Measurements from ENCODE around the gene PON3.
"Not testable (repeated sequence)": the region's sequence is repeated elsewhere in the genome, so short reads cannot be mapped to it uniquely, and the experiment has no call there.

PON3 gene

DNA sequence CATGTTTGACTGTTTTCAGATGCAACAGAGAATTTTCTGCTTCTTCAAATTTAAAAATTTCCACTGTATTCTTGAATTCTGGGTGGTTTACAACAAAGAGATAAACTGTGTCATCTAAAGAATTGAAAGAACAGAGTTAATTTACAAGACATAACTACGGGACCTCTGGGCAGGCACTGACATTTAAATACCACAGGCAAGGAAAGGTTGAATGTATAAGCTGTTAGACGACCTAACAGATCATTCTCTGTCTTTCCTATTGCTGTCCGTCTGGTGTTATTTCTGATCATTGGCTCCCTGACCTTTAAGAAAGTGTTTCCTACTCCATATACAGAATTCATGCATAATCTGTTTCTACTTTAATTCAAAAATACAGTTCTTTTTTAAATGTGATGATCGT is 15.5 kb upstream of the PON3 start:
- no peak for DNase-seq

DNA sequence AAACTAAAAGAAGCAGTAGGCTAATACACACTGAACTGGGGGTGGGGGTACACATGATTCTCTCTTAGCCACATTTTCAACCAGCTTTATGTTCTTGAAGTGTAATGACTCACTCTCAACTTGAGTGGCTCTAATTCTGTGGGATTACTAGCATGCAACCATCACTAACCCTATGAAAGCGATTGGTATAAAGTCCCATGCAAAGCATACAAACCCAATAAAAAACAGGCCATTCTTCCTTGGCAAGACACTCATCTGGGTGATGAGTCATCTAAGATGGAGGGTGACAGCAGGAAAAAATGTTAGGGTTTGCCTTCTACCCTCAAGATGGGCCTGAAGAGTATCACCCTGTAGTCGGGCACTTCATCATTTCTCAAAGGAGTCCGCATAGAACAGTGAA is 14.9 kb upstream of the PON3 start:
- DNase-seq: peak; percentile 30

DNA sequence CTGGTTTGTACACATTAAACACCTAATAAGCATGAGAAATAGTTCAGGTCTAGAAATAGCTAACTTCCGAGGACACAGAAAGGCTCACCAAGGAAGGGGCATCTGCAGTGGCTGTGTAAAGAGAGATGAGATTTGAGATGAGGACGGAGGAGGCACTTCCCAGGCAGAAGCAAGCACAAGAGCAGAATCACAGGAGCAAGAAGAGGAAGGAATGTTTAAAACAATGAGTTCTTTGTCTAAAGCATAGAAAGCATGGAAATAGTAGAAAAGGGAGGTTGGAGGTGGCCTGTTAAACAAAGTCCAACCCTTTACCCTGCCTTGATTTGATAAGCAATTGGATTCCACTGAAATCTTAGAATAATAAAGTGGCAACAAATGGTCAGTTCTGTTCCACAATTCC is 11.6 kb upstream of the PON3 start:
- DNase-seq: no peak

DNA sequence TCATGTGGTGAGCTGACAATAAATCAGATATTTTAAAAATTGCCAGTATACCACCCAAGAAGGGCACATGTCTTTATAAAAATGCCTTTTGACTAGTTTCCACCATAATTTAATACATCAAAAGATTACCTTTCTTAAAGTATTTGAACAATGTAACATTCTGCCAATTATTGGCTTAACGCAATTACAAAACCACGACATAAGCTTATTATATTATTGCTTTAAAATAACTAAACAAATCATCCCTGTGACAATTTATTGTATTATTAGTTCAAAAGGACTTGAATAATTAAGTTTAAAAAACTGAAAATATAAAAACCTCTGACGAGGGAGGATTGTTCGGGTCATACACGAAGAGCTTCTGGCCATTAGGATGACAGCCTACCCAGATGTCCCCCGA is 9.6 kb upstream of the PON3 start:
- no peak for DNase-seq

DNA sequence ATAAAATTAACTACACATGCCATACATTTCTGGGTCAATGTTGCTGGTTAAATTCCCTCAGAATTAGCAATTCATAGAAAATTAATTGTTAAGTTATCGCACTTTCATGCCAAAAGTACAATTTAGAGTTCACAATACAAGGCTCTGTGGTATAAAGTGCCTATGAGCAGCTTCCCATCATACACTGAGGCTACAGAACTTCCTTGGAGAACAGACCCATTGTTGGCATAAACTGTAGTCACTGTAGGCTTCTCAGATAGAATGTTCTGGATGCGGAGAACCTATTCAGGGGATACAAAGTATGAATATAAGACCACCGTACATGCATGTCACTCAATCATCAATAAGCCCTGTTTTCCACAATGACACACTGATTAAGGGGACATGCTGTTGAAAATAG is 9.0 kb upstream of the PON3 start:
- no peak for DNase-seq

DNA sequence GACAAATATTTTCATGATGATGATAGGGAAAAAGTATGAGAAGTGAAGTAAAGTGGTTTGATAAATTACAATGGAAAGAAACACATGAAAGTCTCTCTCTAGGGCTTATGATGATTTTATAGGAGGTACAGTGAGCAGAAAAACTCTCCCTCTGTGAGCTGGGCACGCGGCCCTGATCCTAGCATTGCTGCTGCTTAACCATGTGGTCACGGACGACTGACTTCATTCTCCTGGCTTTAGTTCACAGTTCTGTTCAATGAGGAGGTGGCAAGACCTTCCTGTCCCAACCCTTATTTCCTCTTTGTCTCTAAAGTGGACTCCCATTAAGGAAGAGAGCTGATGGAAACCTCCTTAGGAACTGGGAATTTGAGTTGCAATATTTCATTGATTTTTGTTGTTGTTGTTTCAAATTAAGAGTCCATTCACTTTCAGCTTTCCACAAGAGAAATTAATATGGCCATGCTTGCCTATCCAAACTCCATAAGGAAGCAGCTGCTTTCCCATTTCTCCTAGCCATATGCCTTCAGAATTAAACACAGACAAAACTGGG is 8.2 kb upstream of the PON3 start:
- DNase-seq: no peak

DNA sequence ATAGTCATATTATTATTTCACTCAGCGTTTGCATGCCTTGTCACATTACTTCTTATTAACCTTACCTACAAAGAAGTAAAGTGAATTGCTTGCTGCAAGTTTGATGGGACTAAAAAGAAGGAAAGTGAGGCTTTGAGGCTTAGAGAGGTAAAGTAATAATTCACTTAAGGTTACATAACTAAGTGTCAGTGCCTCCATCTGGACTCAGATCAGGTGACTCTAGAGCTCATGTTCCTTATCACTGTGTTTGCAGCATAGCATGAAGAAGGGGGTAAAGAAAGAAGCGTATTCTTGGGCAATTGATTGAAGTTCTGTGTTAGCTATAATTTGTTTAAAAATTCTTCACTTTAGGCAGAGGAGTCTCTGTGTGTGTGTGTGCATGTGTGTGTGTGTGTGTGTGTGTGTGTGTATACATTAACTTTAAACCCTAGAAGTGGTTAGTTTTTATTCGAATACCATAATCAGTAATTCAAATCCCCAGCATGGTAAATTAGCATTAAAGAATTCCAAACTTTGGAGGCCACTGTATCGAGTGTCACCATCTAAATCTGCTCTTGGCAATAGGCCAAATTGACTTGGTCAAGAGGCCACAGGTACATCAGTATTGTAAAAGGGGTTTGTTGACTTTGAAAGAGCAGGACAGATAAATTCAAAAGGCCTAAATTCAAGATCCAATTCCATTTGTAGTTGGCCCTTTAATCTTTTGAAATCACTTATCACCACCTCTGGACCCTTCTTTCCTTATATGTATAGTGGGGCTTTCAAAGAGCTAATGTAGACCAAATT is 2.2 kb upstream of the PON3 start:
- no peak for DNase-seq

DNA sequence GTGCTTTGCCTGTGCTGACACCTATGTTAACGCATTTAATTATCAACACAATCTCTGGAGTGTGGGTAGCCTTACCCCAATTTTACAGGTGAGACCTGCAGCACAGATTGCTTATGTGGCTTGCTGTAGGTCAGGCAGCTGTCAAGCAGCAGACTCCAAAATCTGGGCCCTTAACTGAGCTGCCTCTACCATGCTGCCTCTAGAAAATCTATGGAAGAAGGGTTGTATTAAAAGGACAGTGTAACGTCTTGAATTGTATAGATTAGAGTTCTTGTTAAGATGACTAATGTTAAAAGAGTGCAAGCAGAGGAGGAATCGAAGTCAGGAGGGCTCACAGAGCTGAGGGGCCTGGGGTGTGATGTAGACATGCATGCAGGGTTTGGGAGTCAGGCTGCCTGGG is 1.2 kb upstream of the PON3 start:
- no peak for DNase-seq

DNA sequence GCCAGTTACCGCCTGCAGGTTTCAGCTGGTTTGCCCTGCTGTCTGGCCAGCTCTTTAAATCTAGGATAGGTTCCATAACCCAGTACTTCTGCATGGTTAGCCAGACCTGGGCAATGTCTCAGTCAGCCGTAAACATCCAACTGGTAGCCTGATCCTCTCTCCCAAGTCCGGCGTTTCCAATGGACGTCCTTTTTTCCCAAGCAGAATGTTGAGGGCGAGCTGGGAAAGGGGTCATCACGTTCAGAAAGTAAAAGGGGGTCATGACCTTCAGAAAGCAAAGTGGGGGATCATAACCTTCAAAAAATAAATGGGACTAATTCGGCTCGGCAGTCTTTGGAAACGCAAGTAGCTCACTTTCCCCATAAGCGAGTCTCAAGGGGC is 430 bp downstream of the PON3 start:
- DNase-seq: no peak

DNA sequence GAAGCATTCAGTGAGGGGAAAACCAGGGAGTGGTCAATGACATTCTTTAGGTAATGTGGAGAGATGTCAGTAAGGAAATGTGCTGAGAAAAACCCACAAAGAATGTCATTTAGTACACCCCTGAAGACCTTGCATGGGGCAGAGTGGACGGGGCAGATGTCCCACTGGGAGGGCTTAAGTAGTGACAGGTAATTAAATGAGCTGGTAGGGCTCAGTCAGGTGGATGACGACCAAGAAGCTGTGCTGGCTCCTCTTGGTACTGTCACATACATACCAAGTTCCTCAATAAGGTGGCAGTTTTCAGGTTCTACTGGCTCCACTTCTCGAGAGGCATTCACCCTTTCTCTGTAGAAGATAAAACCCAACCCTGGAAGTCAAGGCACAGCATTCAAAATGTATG is 1.8 kb downstream of the PON3 start:
- DNase-seq: no peak

DNA sequence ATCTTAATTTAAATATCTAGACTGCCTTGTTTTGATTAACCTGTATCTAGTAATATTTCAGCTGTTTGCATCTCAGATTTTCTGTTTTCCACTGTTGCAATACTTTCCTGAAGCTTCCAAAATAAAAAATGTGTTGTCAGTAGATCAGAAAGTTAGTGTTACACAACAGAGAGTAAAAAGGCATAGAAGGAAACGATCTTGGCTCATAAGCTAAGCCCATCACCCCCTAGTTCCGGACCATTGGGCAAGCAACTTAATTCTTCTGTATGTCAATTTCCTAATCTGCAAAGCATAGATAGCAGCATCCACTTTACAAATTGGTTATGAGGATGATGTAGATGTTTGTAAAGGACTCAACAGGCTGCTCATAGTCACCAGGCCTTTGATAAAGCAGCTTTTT is 4.4 kb downstream of the PON3 start:
- no peak for DNase-seq

DNA sequence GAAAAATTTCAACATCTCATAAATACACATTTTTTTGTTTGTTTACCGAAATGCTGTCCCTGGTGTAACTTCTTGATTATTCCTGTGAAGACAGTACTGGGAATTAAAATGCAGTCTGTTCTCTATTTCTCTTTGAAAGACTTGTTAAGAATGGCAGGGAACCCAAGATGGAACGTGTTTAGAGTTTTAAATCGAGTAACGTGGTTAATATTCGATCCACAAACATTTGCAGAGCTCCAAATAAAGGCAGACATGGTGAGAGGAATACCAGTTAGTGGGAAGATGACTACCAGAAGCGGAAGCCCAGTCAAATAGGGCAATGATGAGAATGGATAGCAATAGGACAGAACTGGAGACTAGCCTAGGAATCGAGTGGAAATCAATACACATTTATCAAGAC is 6.7 kb downstream of the PON3 start:
- DNase-seq: no peak

DNA sequence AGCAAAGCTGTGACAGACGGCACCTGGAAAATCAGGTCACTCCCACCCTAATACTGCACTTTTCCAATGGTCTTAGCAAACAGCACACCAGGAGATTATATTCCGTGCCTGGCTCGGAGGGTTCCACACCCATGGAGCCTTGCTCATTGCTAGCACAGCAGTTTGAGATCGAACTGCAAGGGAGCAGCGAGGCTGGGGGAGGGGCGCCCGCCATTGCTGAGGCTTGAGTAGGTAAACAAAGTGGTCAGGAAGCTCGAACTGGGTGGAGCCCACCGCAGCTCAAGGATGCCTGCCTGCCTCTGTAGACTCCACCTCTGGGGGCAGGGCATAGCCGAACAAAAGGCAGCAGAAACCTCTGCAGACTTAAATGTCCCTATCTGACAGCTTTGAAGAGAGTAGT is 16.7 kb downstream of the PON3 start:
- not testable (repeated sequence) for DNase-seq

DNA sequence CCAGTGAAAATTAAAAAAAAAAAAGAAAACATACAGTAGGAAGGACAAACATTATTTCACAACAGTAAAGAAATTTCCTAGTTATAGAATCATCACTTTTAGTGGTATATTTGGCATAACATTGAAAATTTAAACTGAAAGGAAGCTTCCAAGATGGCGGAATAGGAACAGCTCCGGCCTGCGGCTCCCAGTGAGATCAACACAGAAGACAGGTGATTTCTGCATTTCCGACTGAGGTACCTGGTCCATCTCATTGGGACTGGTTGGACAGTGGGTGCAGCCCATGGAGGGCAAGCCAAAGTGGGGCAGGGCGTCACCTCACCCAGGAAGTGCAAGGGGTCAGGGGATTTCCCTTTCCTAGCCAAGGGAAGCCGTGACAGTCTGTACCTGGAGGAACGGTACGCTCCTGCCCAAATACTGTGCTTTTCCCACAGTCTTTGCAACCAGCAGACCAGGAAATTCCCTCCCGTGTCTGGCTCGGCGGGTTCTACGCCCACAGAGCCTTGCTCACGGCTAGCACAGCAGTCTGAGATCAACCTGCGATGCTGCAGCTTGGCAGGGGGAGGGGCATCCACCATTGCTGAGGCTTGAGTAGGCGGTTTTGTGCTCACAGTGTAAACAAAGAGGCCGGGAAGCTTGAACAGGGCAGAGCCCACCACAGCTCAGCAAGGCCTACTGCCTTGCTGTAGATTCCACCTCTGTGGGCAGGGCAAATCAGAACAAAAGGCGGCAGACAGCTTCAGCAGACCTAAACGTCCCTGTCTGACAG is 19.4 kb downstream of the PON3 start:
- no peak for DNase-seq

DNA sequence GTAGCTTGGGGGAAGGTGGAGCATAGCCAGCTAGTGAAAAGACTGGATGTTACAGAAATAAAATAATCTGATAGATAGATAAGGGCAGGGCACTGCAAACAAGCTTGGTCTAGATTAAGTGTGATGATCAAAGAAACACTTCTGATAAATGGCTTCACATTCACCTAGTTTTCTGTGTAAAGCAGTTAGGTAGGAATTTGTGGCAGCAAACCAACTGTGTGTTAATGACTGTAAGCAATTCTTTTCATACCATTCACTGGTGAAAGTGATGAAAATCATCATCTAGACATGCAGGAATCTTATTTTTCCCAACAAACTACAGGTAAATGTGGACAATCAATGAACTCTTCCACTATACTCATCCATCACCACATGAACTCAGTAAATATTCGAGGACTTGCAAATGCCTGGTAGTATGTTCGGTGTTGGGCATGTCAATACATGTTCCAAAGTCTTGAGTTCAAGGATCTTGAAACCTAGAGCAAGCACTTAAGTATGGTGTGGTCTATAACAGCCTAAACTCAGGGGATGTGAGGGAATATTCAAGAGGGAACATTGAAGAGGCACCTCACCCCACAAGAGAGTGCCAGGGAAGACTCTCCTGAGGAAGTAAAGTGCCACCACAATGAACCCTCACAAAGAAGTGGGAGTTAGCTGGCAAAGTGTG is 20.5 kb downstream of the PON3 start:
- DNase-seq: no peak

DNA sequence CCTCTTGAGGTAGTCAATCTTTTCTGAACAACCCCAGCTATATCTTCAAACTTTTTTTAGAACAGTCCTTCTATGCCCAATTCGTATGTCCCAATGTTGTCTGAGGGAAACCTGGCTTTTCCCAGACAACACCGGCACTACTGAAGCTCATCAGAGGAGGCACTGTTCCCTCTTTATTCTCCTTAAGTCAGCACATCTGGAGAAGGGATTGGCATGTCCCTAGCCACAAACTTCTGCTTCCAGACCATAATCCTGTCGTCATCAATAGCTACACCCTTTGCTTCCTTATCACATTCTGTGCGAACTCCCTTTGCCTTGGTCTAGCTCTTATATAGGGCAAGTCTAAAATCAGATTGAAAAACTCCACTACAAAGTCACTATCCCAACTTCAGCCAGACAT is 22.9 kb downstream of the PON3 start:
- DNase-seq: no peak

DNA sequence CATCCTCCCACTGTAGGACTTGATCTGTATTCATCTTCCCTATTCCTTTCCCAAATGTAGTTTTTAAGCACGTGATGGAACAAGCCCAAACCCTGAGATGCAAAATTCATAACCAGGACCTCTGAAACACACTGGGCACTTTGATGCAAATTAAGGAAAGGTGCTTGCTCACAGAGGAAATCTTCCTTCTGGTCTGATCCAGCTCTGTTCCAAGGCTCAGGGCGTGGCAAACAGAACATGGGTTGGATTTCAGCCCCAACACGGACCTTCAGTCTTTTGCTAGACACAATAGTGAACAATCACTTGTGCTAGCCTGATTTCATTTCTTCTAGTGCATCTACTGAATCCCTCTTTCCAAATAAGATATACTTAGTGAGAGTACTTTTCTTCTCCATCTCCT is 27.9 kb downstream of the PON3 start:
- no peak for DNase-seq

DNA sequence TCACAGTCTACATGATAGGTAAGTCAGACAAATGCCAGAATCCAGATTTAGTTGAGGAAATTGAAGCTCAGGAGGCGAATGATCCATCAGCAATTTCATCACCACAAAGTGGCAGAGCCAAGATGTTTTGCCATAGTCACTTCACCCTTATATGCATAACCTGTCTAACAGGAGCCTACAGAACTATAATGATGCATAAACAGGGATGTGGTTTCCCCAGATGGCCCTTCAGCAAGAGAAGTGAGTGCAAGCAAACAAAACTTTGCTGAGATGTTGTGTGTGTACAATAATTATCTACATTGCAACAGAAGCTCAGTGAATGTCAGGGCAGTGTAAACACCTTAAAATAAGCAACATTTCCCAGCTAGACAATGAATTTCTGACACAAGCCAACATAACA is 28.6 kb downstream of the PON3 start:
- no peak for DNase-seq

DNA sequence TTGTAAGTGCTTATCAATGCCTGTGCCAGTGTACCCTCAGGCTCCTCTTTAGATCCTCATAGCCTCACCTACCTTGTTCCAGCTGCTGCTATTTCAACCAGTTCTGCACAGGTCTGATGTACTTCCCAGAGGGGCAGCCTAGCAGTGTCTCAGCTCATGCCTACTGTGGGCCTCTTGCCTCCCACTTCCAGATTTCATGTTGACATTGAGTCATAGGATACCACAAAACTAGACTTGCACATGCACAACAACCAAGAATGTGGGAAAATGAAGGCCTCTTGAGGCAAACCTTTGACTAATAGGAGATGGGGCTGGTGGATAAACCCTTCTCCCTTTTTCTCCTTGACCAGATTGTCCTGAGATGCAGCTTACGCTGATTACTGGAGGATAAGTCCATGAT is 31.0 kb downstream of the PON3 start:
- DNase-seq: peak; percentile 51

DNA sequence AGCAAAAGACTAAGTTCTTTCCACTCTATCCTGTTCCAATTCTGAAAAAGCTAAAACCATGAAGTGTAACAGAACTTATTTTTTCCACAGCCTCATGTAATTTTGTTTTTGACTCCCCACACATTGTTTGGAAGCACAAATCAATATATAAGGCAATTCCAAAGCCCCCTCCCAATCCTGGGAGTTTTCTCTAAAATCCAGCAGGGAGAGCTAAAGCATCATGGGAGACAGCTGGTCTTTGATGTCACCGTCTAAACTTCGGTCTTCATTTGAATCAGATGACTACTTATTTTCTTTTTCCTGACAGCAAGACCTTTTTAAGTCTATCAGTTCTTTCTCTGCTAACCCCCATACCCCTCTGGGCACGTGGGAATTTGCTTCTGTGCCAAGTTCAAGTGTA is 38.6 kb downstream of the PON3 start:
- DNase-seq: no peak

DNA sequence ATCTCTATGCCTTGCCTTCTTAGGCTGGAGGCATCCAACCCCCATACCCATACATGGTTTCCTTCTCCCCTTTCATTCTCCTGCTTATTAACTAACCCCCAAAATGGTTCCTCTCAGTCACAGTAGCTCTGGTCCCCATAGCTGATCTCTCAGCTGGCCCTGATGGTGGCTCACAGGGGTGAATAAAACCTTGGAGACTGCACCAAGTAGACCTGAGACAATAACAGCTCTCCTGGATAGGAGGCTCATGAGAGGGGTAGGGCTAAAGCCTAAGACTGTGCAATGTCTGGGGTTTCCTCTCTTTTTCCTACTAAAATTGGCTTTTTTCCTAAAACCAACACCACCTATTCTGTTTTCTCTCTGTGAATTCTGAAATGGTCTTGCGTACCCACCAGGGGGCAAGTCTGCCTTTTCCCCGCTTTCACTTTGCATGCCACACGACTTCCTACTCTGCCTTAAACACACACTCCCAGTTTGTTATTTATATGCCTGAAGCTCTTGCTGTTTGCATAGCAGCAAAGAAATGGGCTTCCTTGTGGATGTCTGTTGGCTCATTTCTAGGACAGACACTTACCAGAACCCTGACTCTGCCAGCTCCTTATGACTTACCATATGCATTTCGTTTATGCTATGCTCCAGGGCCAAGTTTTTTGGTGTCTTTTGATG is 53.4 kb downstream of the PON3 start:
- DNase-seq: no peak

DNA sequence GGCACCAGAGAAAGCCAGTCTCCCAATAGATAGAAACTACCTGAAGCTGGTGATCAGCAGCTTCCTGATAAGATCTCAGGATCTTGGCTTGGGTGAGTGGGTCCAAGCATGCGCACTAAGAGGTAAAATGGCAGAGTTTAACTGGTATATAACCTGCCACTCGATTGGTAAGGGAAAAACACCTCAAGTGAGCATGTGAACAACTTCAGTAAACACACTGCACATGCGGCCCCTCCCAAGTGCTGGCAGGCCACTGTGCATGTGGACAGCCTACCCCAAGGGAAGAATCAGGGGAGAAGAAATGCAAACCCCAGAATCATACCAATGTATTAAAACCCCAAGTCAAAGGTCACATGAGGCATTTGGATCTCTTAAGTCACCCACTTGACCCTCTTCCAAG is 54.1 kb downstream of the PON3 start:
- no peak for DNase-seq

DNA sequence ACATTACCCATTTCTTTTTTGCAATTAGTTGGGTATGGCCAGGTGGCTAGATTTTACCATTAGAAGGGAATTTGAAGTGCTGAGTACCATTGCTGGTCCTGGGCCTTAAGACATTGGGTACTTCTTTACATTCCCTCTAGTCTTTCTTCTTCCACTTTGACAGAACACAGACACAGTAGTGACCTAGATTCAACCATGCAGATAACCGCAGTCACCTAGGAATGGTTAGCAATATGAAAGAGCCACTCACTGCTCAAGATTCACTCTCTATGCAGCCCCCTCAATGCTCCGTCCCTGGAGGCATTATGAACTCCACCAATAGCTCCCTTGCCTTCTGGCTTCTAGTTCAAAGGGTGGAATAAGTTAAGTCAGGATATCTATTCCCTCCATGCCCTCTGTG is 55.7 kb downstream of the PON3 start:
- no peak for DNase-seq

All from fibroblast of skin of scalp (primary cell).